ENCODE measurements around the gene GASK1B.

DNA sequence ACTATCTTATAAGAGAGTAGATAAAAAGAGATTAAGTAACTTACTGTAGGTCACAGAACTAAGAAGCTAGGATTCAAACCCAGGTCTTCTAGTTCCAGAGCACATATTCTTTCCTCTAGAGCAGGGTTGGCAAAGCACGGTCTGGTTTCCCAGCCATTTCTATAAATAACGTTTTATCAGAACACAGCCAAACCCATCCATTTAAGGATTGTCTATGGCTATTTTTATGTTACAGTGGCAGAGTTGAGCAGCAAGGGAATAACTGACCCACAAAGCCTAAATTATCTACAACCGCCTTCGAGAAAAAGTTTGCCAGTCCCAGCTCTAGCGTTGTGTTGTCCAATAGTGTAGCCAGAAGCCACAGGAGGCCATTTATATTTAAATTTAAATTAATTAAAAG lies 44.9 kb upstream of the GASK1B start:
- TF ChIP-seq CTCF (conservative IDR thresholded peaks at IDR 0.05) (no peak), ZFX (IDR thresholded peaks at IDR 0.05) (no peak)

All from C4-2B (cell line).